HG02763 (cell line): ENCODE data around the gene RAPGEF1.
"Not testable (repeated sequence)": the region's sequence is repeated elsewhere in the genome, so short reads cannot be mapped to it uniquely, and the experiment has no call there.

Experiments
- ATAC-seq: cut with Tn5 transposase; IDR thresholded peaks from one replicate; pipeline ENCODE4 v1.9.1; 2021; ENCODE audit warnings: mild to moderate bottlenecking, moderate library complexity; ENCODE audit not compliant: unreplicated experiment

Gene RAPGEF1

GRCh38 chr9:131692612-131693562 lies 47.0 kb downstream of the RAPGEF1 start:
- no peak for ATAC-seq

- no peak for ATAC-seq
These were observed 47.8 kb downstream of the RAPGEF1 start for GRCh38 chr9:131691969-131692611.

- ATAC-seq: no peak
These were observed 48.8 kb downstream of the RAPGEF1 start for GRCh38 chr9:131690941-131691573.

DNA sequence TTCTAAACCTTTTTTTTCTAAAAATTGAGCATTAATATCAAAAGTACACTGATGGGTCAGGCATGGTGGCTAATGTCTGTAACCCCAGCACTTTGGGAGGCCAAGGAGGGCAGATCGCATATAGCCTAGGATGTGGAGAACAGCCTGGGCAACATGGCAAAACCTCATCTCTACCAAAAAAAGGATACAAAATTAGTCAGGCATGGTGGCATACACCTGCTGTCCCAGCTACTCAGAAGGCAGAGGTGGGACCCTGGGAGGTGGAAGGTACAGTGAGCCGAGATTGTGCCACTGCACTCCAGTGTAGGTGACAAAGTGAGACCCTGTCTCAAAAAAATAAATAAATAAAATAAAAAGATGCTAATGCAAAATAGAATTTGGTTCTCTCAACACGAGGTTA lies 49.4 kb downstream of the RAPGEF1 start:
- no peak for ATAC-seq

DNA sequence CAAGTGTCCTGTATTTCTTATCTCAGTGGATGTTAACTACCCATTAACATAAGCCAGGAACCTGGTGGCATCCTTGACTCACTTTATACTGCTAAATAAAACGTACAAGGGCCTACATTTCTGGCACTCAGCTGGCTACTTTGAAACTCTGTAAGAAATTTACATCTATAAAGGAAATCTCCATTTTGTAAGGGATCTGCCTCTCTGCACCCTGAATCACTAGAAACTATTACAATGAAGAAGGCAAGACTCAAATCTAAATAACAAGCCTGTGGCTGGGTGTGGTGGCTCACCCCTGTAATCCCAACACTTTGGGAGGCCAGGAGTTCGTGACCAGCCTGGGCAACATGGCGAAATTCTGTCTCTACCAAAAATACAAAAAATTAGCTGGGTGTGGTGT lies 51.5 kb downstream of the RAPGEF1 start:
- no peak for ATAC-seq

DNA sequence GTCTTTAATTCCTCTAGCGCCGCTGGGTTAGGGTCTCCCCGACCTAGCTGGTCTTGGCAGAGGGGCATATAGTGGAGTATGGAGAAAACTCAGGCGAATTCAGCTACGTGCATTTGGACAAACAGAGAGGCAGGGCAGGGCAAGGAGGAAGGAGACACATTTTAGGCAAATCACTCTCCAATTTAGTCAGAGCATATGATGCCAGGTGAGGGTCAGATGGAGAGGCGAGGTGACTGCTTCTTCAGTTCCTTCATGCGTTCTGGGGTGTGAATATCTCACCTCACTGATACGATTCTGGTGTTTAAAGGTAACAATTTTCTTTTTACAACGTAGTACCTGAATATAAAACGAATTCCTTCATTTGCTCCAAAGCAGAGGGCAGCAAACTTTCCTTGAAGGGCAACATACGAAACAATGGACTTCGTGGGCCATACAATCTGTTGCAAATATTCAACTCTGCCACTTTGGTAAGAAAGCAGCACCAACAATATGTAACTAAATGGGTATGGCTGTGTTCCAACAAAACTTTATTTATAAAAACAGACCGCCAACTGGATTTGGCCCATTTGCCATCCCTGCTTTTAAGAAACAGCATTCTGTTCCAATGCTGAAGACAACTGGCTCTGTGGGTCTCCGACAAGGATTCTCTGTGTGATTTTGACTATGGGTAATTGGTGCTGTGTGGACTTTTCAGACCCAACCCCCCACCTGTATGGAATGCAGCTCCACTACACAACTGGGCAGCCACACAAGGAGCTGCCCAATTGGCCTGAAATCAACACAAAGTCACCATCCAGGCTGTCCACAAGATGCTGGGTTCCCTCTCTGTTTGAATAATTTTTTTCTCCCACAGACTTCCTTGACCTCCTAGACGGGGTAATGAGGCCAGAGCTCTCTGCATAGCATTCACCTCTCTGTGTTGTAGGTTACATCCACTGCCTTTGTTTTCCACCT lies 53.8 kb downstream of the RAPGEF1 start:
- no peak for ATAC-seq

DNA sequence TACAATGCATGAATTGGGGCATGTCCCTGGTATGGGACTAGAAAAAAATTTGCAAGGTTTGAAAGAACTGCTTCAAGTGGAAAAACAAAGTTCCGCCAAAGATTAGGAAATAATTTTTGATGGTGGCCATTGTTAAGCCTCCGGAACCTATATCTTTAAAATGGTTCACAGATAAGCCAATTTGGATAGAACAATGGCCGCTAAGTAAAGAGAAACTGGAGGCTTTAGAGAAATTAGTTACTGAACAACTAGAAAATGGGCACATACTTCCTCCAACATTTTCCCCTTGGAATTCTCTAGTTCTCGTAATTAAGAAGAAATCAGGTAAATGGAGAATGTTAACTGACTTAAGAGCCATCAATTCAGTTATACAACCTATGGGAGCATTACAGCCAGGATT lies 56.8 kb downstream of the RAPGEF1 start:
- not testable (repeated sequence) for ATAC-seq

GRCh38 chr9:131682261-131682660 lies 57.6 kb downstream of the RAPGEF1 start:
- ATAC-seq: no peak

- not testable (repeated sequence) for ATAC-seq
These were observed 58.0 kb downstream of the RAPGEF1 start for GRCh38 chr9:131681826-131682225.

DNA sequence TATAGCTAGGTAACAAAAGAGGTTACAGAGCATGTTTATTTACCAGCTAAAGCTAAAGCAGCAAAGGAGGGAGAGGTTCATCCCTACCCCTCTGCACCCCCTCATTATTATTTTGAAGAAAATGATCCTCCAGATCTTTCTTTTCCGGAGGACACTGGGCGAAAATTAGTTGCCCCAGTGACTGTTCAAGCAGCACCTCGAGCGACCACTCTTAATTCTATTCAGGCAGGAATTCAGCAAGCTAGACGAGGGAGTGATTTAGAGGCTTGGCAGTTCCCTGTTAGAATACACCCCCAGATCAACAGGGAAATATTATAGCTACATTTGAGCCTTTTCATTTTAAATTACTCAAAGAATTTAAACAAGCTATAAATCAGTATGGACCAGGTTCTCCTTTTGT lies 58.8 kb downstream of the RAPGEF1 start:
- not testable (repeated sequence) for ATAC-seq

DNA sequence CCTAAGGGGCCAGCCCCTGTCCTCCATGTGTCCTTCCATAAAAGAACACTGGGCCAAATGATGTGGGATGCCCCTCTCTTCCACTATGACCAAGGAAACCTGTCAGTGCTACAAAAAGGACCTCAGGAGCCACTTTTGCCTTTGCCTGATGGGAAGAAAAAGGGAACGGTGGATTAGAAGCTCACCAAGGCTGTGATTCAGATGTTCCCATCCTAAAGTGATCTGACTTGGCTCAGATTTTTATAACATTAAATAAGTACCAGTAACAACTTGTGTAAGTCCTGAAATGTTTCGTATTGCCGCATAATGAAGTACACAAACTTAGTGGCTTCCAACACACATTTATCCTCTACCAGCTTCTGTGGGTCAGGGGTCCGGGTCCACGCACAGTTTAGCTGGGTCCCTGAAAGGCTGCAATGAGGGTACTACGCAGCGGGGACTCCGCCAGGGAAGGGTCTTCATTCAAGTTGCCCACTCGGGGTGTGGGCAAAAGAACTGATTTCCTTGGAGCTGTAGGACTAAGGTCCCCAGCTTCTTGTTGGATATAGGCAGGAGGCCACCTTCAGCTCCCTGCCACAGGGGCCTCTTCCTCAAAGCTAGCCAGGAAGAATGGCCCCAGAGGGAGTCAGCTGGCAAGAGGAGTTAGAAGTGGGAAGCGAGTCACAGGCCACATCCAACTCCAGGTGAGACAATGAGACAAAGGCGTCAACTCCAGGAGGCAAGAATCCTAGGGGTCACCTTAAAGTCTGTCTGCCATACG lies 60.4 kb downstream of the RAPGEF1 start:
- ATAC-seq: no peak

DNA sequence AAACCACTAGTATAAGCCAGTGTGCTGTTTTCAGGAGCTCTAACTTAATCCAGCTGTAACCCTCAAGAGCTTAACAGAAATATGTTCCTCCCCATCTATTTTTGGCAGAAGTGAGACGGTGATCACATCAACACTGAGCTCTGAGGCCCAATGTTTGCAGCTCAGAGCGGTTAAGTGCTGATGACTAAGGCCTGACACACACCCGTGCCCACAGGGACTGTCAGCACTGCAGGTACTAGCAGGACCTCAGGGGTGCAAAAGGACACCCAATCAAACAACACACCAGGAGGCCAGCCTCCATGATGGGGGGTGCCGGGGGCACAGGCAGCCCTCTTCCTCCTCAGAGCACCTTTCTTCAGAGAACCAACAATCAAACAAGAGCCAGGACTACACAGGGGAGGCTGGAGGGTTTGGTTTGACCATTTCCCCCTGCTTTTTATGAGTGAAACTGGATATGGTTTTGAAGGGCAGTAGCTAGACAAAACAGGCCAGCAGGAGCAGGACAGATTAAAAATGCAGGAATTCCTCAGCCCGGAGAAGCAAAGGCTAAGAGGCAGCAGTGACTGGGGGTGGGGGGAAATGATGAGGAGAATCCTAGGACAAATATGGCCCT lies 61.3 kb downstream of the RAPGEF1 start:
- ATAC-seq: peak; percentile 52

- peak; percentile 40 for ATAC-seq
These were observed 62.3 kb downstream of the RAPGEF1 start for GRCh38 chr9:131677444-131678180.

- ATAC-seq: no peak
These were observed 62.8 kb downstream of the RAPGEF1 start for GRCh38 chr9:131677049-131677443.

DNA sequence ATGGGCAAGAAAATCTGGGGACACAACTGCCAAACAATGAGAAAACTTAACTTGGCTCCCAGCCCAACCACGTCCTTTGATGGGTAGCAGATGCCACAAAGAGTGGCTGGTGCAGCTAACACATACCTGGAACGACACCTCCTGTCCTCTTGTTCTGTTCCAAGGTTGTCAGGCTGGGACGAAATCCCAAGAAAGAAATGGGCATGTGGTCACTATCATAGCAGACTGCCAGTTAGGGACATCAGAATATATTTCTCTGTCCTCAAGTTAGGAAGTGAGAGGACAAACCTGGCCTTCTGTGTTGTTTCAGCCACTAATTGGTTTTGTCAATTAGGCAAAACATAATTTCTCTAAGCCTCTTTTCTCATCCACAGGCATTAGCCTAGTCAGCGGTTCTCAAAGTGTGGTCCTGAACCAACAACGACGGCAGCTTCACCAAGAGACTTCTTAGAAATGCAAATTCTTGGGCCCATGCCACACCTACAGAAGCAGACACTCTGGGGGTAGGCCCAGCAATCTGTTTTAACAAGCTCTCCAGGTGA lies 63.4 kb downstream of the RAPGEF1 start:
- no peak for ATAC-seq

GRCh38 chr9:131675437-131676022 lies 64.3 kb downstream of the RAPGEF1 start:
- no peak for ATAC-seq

- ATAC-seq: no peak
These were observed 65.2 kb downstream of the RAPGEF1 start for GRCh38 chr9:131674425-131675421.
